Measurements from ENCODE around the gene CLCN1. TPM values are rescaled to one million over a fixed set of nuclear protein-coding genes. Genes with fewer than 3 reads are reported as not detected.

The CLCN1 gene
- total and polyA plus RNA-seq, 10 of the 15 experiments (the other 5 are each of a cell fraction or from before 2014, with no cell fraction given) = 0.30 TPM; not detected in 9

DNA sequence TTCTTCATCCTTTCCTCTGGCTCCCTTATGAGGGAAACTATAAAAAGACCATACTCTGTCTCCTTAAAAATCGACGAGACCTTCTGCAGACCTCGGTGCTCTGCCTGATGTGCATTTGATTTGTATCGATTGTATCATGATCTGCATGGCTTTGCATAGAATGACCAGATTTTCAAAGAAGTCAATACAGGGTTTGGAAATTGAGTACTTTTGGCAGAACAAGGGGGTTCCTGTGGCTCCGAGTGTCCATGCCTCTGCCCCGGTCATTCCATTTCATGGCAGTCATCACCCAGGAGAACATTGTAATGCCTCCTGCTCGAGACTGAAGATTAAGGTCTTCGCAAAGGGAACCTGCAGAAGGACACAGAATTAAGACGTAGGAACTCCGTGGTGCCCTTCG lies 27.1 kb upstream of the CLCN1 start:
- WGBS (ENCODE audit: insufficient coverage, insufficient replicate concordance, low lambda C conversion rate, missing lambda C conversion rate) = under 1% methylated on average over 11 of the region's 11 CpGs
- in situ Hi-C loops (cut with MboI) = no loop called here
- peak overlapping the region; percentile 78 for H3K4me3 ChIP-seq
- FAIRE-seq (peak; percentile 68), ATAC-seq (peak; percentile 3), DNase-seq (ENCODE audit: low read depth, low spot score) (no peak)
- no peaks in the 10 kb centered on the region for H4K20me1 ChIP-seq (ENCODE audit: control insufficient read depth, insufficient read depth)
- no peaks in the 10 kb centered on the region for H3K27me3 ChIP-seq (replicated peaks in 1 of 2; ENCODE audit: control insufficient read depth in 2 of 2, insufficient read depth in 2 of 2, low read length in 1 of 2)
- H3K4me2 ChIP-seq (ENCODE audit: control insufficient read depth, insufficient read depth) = peak overlapping the region; percentile 85
- TF ChIP-seq ASH2L (IDR thresholded peaks at IDR 0.05; ENCODE audit: borderline replicate concordance, low read depth) (no peak), POU2F2 (IDR thresholded peaks at IDR 0.05; ENCODE audit: borderline replicate concordance, low read depth, low read length) (0 out of 3 replicates have a peak, but pooled peaks have one; percentile 33), SRF (IDR thresholded peaks at IDR 0.05; ENCODE audit: low read depth in 2 of 2, low read length in 2 of 2) (no peak), GATAD2B (conservative IDR thresholded peaks at IDR 0.05; ENCODE audit: low read depth) (no peak), PML (IDR thresholded peaks at IDR 0.05; ENCODE audit: low read length) (peak; percentile 15; the same call in 1 of the 2 replicates)
- TF ChIP-seq, protein P1, sequence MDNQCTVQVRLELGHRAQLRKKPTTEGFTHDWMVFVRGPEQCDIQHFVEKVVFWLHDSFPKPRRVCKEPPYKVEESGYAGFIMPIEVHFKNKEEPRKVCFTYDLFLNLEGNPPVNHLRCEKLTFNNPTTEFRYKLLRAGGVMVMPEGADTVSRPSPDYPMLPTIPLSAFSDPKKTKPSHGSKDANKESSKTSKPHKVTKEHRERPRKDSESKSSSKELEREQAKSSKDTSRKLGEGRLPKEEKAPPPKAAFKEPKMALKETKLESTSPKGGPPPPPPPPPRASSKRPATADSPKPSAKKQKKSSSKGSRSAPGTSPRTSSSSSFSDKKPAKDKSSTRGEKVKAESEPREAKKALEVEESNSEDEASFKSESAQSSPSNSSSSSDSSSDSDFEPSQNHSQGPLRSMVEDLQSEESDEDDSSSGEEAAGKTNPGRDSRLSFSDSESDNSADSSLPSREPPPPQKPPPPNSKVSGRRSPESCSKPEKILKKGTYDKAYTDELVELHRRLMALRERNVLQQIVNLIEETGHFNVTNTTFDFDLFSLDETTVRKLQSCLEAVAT (IDR thresholded peaks at IDR 0.05) = 0 out of 2 replicates have a peak, but pooled peaks have one; percentile 75
- H3K9ac ChIP-seq (ENCODE audit: control insufficient read depth, insufficient read depth, low read length) = peak overlapping the region; percentile 85
- no peaks in the 10 kb centered on the region; the same call in 2 of the 3 replicates for H3K9me3 ChIP-seq (replicated peaks; ENCODE audit: control insufficient read depth, insufficient read depth, low read length)
- ChIA-PET SMC1A (ENCODE audit: uncharacterized antibody, unreplicated experiment) (interaction anchor here (1.2 kb wide), 1 partner anchor 48 kb away, joined by 3 read pairs; no protein-coding TSS in a partner anchor), POLR2A (interaction anchor here (1.2 kb wide), 1 partner anchor 10 kb away, joined by 4 read pairs; no protein-coding TSS in a partner anchor), CTCF (interaction anchor here (1.1 to 1.7 kb wide), 2 partner anchors 9 to 12 kb away, joined by 3 to 7 read pairs; no protein-coding TSS in a partner anchor), RAD21 (ENCODE audit: unreplicated experiment) (no interaction called here)
- intact Hi-C loops (cut with micrococcal nuclease; ENCODE audit: unreplicated experiment) = loop anchor here (2.0 kb wide), 2 partner anchors 26 to 92 kb away; partner anchors contain the start of genes GSTK1 and ZYX
- TSS peak; percentile 74 for BruUV-seq (replicated peaks)
- peak overlapping the region; percentile 92 for H3K27ac ChIP-seq (ENCODE audit: control insufficient read depth, insufficient read depth)
- H3K36me3 ChIP-seq (ENCODE audit: control insufficient read depth in 2 of 2, insufficient read depth in 2 of 2, low read length in 1 of 2) = peaks cover 6 to 9% of the 10 kb centered on the region in 2 experiments
- peaks cover 4% of the 10 kb centered on the region; the same call in 1 of the 2 replicates for H3K4me1 ChIP-seq (ENCODE audit: control insufficient read depth, insufficient read depth, low read length)
- H3K79me2 ChIP-seq (ENCODE audit: control insufficient read depth, insufficient read depth, low read length) = peaks cover 35% of the 10 kb centered on the region
- peak overlapping the region; percentile 74 for H2AFZ ChIP-seq (ENCODE audit: control insufficient read depth, low read depth, low read length)
